Activated CD8-positive, alpha-beta T cell treated with anti-CD3 and anti-CD28 coated beads for 36 hours (primary cell): Measurements from ENCODE around the gene TOMM6. TPM values are rescaled to one million over a fixed set of nuclear protein-coding genes. Genes with fewer than 3 reads are reported as not detected.
"Not testable (repeated sequence)": the region's sequence is repeated elsewhere in the genome, so short reads cannot be mapped to it uniquely, and the experiment has no call there.

Experiments used
- ATAC-seq: fragments of 200-7000 bp; cut with Tn5 transposase; one replicate; pipeline ENCODE4 v1.10.0; 2021; ENCODE audit warnings: mild to moderate bottlenecking, moderate library complexity
- CTCF ChIA-PET: fragments of 350-600 bp; sonication (Branson Sonifier 250); formaldehyde crosslinking; loops from one replicate; lab custom pipeline; 2021; ENCODE audit warnings: antibody characterized with exemption; lab: Charles Lee
- POLR2A ChIA-PET: fragments of 350-600 bp; sonication (Branson Sonifier 250); formaldehyde crosslinking; loops from one replicate; lab custom pipeline; 2021; ENCODE audit warnings: antibody characterized with exemption; lab: Charles Lee
- DNase-seq: peaks from one replicate; pipeline ENCODE4 v3.0.0-alpha.2; 2020
- H3K27ac Mint-ChIP-seq: one replicate; pipeline ENCODE4 v1.8.0; 2021; ENCODE audit warnings: mild to moderate bottlenecking, mixed read lengths
- H3K27me3 Mint-ChIP-seq: one replicate; pipeline ENCODE4 v1.8.0; 2021; ENCODE audit warnings: mixed read lengths
- H3K36me3 Mint-ChIP-seq: one replicate; pipeline ENCODE4 v1.8.0; 2021; ENCODE audit warnings: low read depth, mixed read lengths
- H3K4me1 Mint-ChIP-seq: one replicate; pipeline ENCODE4 v1.8.0; 2021; ENCODE audit warnings: low read depth, mixed read lengths
- H3K4me3 Mint-ChIP-seq: one replicate; pipeline ENCODE4 v1.8.0; 2021; ENCODE audit warnings: mild to moderate bottlenecking, moderate library complexity, mixed read lengths
- H3K9me3 Mint-ChIP-seq: one replicate; pipeline ENCODE4 v1.8.0; 2021; ENCODE audit warnings: mixed read lengths
- intact Hi-C: fragments of 100-400 bp; cut with micrococcal nuclease; formaldehyde crosslinking; loops from one replicate; pipeline ENCODE4 v1.10.0; 2022
- total RNA-seq, 2 experiments: library from RNA; stranded (reverse); gene quantifications; one replicate each; pipeline ENCODE4 v1.2.3, GENCODE V29; 2021
- TF ChIP-seq, protein P1 (sequence below): fragments of 200-600 bp; IDR thresholded peaks from one replicate; pipeline ENCODE4 v1.8.0; 2022; ENCODE audit warnings: antibody characterized with exemption, mild to moderate bottlenecking

The TOMM6 gene
- total RNA-seq, 2 experiments from 2014 or later: 310 to 314 TPM

DNA sequence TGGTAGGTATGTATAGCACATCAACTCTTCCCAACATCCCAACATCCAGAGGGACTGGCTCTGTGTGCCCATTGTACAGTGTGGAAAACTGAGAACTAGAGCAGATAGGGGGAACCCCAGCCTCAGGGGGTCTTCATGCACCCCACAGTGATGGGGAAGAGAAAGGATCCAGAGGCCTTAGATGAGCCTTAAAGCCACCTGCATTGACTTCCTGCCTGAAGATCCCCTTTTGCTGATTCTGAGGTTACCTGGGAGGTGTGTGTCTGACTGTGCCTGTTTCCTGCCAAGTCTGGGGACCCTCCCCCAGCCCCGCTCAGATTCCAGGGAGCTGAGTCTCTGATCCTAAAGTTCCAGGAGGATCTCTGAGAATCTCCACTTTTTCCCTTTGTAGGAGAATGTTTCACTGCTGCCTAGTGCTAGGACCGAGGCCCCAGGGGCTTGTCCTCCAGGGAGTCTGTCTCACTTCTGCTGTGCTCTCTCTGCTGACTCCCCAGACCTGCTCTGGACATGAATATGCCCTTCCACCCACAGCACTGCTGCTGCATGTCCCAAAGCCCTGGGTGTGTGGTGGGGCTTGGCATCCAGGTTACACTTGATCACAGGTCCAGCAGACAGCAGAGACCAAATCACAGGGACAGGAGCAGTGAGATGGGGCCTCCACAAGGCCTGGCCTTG, 27.5 kb upstream of the TOMM6 start:
- CTCF ChIA-PET: no interaction called here
- POLR2A ChIA-PET: no interaction called here
- H3K9me3 Mint-ChIP-seq: no peaks in the 10 kb centered on the region
- TF ChIP-seq, protein P1, sequence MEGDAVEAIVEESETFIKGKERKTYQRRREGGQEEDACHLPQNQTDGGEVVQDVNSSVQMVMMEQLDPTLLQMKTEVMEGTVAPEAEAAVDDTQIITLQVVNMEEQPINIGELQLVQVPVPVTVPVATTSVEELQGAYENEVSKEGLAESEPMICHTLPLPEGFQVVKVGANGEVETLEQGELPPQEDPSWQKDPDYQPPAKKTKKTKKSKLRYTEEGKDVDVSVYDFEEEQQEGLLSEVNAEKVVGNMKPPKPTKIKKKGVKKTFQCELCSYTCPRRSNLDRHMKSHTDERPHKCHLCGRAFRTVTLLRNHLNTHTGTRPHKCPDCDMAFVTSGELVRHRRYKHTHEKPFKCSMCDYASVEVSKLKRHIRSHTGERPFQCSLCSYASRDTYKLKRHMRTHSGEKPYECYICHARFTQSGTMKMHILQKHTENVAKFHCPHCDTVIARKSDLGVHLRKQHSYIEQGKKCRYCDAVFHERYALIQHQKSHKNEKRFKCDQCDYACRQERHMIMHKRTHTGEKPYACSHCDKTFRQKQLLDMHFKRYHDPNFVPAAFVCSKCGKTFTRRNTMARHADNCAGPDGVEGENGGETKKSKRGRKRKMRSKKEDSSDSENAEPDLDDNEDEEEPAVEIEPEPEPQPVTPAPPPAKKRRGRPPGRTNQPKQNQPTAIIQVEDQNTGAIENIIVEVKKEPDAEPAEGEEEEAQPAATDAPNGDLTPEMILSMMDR: no peak
- DNase-seq (no peak), ATAC-seq (no peak)
- H3K27ac Mint-ChIP-seq: no peak overlapping the region
- H3K36me3 Mint-ChIP-seq: no peaks in the 10 kb centered on the region
- H3K4me3 Mint-ChIP-seq: no peak overlapping the region
- peaks cover 5% of the 10 kb centered on the region for H3K27me3 Mint-ChIP-seq
- intact Hi-C loops: no loop called here
- H3K4me1 Mint-ChIP-seq: no peaks in the 10 kb centered on the region

DNA sequence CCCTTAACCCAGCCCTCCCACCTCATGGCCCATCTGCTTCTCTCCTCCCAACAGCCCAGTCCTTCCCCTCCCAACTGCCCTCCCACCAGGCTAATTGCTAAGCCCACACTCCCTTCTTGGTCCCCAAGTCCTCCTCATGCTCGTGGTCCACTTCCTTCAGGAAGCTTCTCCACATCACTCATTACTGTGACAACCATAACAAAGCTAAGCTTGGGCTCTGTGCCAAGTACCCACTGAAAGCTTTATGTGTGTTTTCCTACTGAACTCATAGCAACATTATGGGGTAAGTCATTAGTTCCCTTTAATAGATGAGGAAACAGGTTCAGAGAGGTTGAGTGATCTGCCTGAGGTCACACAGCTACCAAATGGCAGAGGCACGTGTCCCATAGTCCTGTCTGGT, 24.0 kb upstream of the TOMM6 start:
- Mint-ChIP-seq H3K4me3 (no peak overlapping the region), H3K27ac (no peak overlapping the region), H3K36me3 (no peaks in the 10 kb centered on the region), H3K4me1 (peaks cover 4% of the 10 kb centered on the region), H3K27me3 (peaks cover 5% of the 10 kb centered on the region), H3K9me3 (no peaks in the 10 kb centered on the region)
- TF ChIP-seq, protein P1: no peak
- ChIA-PET CTCF (no interaction called here), POLR2A (no interaction called here)
- DNase-seq (no peak), ATAC-seq (no peak)
- intact Hi-C loops: no loop called here

DNA sequence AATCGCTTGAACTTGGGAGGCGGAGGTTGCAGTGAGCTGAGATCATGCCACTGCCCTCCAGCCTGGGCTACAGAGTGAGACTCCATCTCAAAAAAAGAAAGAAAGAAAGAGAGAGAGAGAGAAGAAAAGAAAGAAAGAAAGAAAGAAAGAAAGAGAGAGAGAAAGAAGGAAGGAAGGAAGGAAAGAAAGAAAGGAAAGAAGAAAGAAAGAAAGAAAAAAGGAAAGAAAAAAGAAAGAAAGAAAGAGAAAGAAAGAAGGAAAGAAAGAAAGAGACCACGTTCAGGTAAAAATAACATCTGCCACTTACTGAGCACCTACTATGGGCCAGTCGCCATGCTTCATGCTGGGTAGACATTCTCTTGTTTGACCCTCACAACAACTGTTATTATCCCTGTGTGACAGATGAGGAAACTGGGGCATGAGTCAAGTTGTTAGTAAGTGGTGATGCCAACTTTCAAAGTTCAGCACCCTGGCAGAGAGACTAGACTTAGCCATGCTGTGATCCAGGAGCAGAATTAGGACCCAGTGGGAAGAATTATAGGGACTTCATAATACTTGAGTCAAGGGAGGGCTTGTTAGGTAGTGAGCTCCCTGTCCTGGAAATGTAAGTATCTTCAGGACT, 21.3 kb upstream of the TOMM6 start:
- CTCF ChIA-PET, H3K9me3 Mint-ChIP-seq, ATAC-seq, H3K27me3 Mint-ChIP-seq, H3K36me3 Mint-ChIP-seq, DNase-seq, intact Hi-C loops, POLR2A ChIA-PET, H3K27ac Mint-ChIP-seq, H3K4me3 Mint-ChIP-seq: not testable (repeated sequence)
- peaks cover 10% of the 10 kb centered on the region for H3K4me1 Mint-ChIP-seq

DNA sequence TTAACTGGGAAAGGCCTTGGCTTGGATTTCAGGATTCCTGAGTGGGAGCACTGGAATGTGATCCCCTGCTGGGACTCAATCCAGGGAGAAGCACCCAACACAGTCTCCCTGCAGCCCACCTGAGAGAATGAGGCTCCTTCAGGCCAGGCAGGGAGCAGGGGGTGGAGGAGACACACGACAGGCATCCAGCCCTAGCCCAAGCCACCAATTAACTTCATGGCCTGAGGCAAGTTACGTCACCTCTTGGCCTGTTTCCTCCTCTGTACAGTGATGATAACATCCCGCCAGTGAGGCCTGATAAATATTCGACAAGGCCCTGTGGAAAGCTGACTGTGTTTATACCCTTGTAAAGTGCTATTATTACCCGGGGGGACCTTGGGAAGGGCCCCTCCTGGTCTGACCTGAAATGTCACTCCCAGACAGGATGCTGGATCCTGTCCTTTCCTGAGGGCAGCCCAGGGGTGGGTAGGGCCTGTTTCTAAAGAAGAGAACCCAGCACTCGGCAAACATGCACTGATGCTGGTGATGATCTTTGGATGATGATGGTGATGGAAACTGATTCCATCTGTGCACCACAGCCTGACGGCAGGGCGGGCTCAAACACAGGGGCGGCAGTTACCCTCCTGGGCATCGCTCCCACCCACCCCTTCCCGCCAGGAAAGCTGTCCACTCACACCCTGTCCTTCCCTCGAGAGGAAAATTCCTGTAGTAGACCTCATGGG, 20.2 kb upstream of the TOMM6 start:
- Mint-ChIP-seq H3K27me3 (peaks cover 3% of the 10 kb centered on the region), H3K4me3 (no peak overlapping the region), H3K36me3 (peaks cover 3% of the 10 kb centered on the region), H3K9me3 (no peaks in the 10 kb centered on the region), H3K4me1 (peaks cover 10% of the 10 kb centered on the region), H3K27ac (no peak overlapping the region)
- intact Hi-C loops: no loop called here
- DNase-seq: no peak
- TF ChIP-seq, protein P1: no peak
- CTCF ChIA-PET: interaction anchor here (1.3 to 1.4 kb wide), 2 partner anchors 20 to 84 kb away, joined by 5 read pairs; partner anchors contain the start of gene TOMM6
- POLR2A ChIA-PET: interaction anchor here (1.5 kb wide), 1 partner anchor 20 kb away, joined by 6 read pairs; the partner anchor contains the start of gene TOMM6
- ATAC-seq: peak; percentile 17

DNA sequence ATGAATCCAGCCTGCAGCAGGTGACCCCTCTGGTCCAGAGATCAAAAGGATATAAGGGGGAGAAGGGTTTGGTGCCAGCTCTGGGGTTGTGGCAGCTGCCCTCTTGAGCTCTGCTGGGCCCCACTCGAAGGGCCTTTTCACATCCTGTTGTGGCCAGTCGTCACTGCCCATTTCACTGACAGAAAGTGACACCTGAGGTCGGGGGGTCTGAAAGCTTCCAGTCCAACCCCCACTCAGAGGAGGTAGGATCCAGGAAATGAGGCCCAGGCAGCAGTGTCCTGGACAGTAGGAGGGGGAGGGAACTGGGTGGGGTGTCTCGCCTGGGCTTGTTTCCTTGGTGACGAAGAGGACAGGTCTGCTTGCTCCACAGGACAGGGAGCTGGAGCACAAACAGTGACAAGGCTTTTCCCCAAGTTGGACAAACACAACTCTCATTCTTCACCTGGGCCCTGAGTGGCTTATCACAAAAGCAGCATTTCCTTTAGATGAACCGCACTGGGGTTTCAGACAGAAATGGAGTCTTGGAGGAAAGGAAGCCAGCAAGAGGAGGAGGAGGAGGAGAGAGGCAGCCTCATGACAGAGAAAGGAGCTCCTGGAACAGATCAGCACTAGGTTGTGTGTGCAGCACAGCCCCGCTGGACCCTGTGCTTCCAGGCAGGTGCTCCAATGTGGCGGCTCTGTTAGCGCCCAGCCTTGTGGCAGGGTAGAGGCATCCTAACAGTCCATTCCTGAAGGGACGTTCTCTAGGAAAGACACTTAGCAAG, 18.8 kb upstream of the TOMM6 start:
- Mint-ChIP-seq H3K9me3 (no peaks in the 10 kb centered on the region), H3K27me3 (no peaks in the 10 kb centered on the region), H3K4me3 (no peak overlapping the region), H3K36me3 (peaks cover 4% of the 10 kb centered on the region), H3K27ac (peak overlapping the region; percentile 64), H3K4me1 (peaks cover 10% of the 10 kb centered on the region)
- TF ChIP-seq, protein P1: no peak
- intact Hi-C loops: no loop called here
- ATAC-seq (peak; percentile 52), DNase-seq (no peak)
- CTCF ChIA-PET: interaction anchor here (1.0 to 1.5 kb wide), 3 partner anchors 19 to 336 kb away, joined by 3 to 5 read pairs (median 4); partner anchors contain the start of gene TOMM6
- POLR2A ChIA-PET: interaction anchor here (0.6 to 1.5 kb wide), 2 partner anchors 19 to 322 kb away, joined by 3 to 6 read pairs; partner anchors contain the start of gene TOMM6
